ENCODE measurements around the gene FOXP1. TPM values are rescaled to one million over a fixed set of nuclear protein-coding genes. Genes with fewer than 3 reads are reported as not detected.

The FOXP1 gene
- total RNA-seq, 1 experiment from 2014 or later = 75.3 TPM

DNA sequence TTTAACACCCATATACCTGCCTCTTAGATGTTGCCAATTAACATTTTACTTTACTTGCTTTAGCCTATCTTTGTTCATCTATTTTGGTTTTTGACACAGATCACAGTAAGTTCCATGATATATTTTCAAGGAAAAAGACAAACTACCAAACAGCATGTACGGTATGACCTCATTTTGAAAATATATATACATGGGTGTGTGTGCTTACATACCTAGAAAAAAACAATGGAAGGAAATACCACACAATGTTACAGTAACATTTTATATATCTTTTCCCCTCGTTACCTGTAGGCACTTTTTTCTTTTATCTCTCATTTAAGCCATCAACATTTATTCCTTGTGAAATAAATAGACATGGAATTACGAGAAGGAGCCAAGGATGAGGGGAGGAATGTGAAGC lies 170.0 kb downstream of the FOXP1 start:
- Histone ChIP-seq H2AK5ac (ENCODE audit: insufficient read length, low read length) (no peak overlapping the region), H4K91ac (ENCODE audit: insufficient read length, low read depth, low read length) (no peak overlapping the region), H2BK20ac (ENCODE audit: low read depth, low read length, poor library complexity, severe bottlenecking) (no peak overlapping the region), H3K27ac (ENCODE audit: insufficient read length, low read depth, low read length) (no peak overlapping the region), H3T11ph (ENCODE audit: low read length) (no peak overlapping the region), H3K23ac (ENCODE audit: insufficient read length, low read depth, low read length) (no peak overlapping the region), H3K56ac (ENCODE audit: insufficient read length, low read depth, low read length) (no peak overlapping the region), H4K20me1 (ENCODE audit: control insufficient read depth, insufficient read depth, insufficient read length) (no peaks in the 10 kb centered on the region), H3K79me2 (ENCODE audit: insufficient read depth, low read length) (no peaks in the 10 kb centered on the region), H4K8ac (replicated peaks; ENCODE audit: insufficient read length, low read depth, low read length) (no peak overlapping the region), H3K4me1 (ENCODE audit: insufficient read depth, low read length) (no peaks in the 10 kb centered on the region), H2AFZ (ENCODE audit: low read length) (no peak overlapping the region), H3K14ac (ENCODE audit: insufficient read depth, low read length) (no peak overlapping the region), H3K23me2 (ENCODE audit: insufficient read length, low read depth, low read length, poor library complexity, severe bottlenecking) (no peaks in the 10 kb centered on the region), H3K9me3 (ENCODE audit: control insufficient read depth, low read depth, low read length) (no peaks in the 10 kb centered on the region), H3K79me1 (ENCODE audit: insufficient read depth, low read depth, low read length, poor library complexity, severe bottlenecking) (no peaks in the 10 kb centered on the region), H4K5ac (ENCODE audit: insufficient read length, low read depth, low read length) (no peak overlapping the region), H2BK12ac (ENCODE audit: insufficient read length, low read depth, low read length) (no peak overlapping the region), H3K4me2 (ENCODE audit: insufficient read depth, insufficient read length, low read length) (no peak overlapping the region), H3K9ac (ENCODE audit: extremely low read depth, insufficient read length, low read length) (no peak overlapping the region), H2BK15ac (ENCODE audit: low read depth, low read length) (no peak overlapping the region), H3K18ac (ENCODE audit: insufficient read length, low read depth, low read length) (no peak overlapping the region), H3K27me3 (ENCODE audit: insufficient read depth, low read length) (no peaks in the 10 kb centered on the region), H2BK120ac (ENCODE audit: low read depth, low read length, poor library complexity, severe bottlenecking) (no peak overlapping the region), H2BK5ac (ENCODE audit: insufficient read length, low read length) (no peak overlapping the region), H3K4ac (ENCODE audit: low read depth, low read length) (no peak overlapping the region)
- H3K4me1 Mint-ChIP-seq = peaks cover 23 to 26% of the 10 kb centered on the region in 2 experiments
- H3K9me3 Mint-ChIP-seq = no peaks in the 10 kb centered on the region; a peak in 1 of 5 replicates
- WGBS (ENCODE audit: extremely low coverage, insufficient read length, low lambda C conversion rate) = no CpG with 5 or more reads among the region's 3 CpGs
- DNase-seq = no peak
- H3K27ac Mint-ChIP-seq = no peak overlapping the region; a peak in 1 of 7 replicates
- H3K4me3 Mint-ChIP-seq = no peak overlapping the region
- H3K27me3 Mint-ChIP-seq (ENCODE audit: low read depth) = no peaks in the 10 kb centered on the region
- no peaks in the 10 kb centered on the region for H3K36me3 Mint-ChIP-seq (ENCODE audit: insufficient read depth in 1 of 3, low read depth in 3 of 3)
- TF ChIP-seq, protein P1, sequence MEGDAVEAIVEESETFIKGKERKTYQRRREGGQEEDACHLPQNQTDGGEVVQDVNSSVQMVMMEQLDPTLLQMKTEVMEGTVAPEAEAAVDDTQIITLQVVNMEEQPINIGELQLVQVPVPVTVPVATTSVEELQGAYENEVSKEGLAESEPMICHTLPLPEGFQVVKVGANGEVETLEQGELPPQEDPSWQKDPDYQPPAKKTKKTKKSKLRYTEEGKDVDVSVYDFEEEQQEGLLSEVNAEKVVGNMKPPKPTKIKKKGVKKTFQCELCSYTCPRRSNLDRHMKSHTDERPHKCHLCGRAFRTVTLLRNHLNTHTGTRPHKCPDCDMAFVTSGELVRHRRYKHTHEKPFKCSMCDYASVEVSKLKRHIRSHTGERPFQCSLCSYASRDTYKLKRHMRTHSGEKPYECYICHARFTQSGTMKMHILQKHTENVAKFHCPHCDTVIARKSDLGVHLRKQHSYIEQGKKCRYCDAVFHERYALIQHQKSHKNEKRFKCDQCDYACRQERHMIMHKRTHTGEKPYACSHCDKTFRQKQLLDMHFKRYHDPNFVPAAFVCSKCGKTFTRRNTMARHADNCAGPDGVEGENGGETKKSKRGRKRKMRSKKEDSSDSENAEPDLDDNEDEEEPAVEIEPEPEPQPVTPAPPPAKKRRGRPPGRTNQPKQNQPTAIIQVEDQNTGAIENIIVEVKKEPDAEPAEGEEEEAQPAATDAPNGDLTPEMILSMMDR (conservative IDR thresholded peaks at IDR 0.05) = no peak

Data from H9 (cell line).